ENCODE results near the gene RLF. TPM values are rescaled to one million over a fixed set of nuclear protein-coding genes. Genes with fewer than 3 reads are reported as not detected.

RLF gene
- polyA plus RNA-seq, 3 donors = 2.6 to 5.2 (median 4.0) TPM

- WGBS, 3 donors = 78 to 85% (median 83%) methylated on average over 3 of the region's 3 CpGs
- H3K27ac ChIP-seq (ENCODE audit: low read depth, low read length) = no peak overlapping the region
Measured at GRCh38 chr1:40221977-40222772, 61.0 kb downstream of the RLF start.

- 96 to 97% (median 97%) methylated on average over 5 to 6 of the region's 6 CpGs for WGBS, 3 donors
- H3K27ac ChIP-seq (ENCODE audit: low read depth, low read length) = no peak overlapping the region
Measured at GRCh38 chr1:40224040-40224439, 62.9 kb downstream of the RLF start.

GRCh38 chr1:40226192-40226591 lies 65.0 kb downstream of the RLF start:
- 73 to 97% (median 96%) methylated on average over 3 of the region's 3 CpGs for WGBS, 3 donors
- H3K27ac ChIP-seq (ENCODE audit: low read depth, low read length) = no peak overlapping the region

- WGBS, 3 donors = 87 to 92% (median 91%) methylated on average over 4 of the region's 4 CpGs
- no peak overlapping the region for H3K27ac ChIP-seq (ENCODE audit: low read depth, low read length)
Measured at GRCh38 chr1:40232444-40232843, 71.3 kb downstream of the RLF start.

GRCh38 chr1:40239626-40240025 lies 78.4 kb downstream of the RLF start:
- no peak overlapping the region for H3K27ac ChIP-seq (ENCODE audit: low read depth, low read length)
- WGBS, 3 donors = 74 to 97% (median 80%) methylated on average over 1 of the region's 1 CpG

GRCh38 chr1:40240390-40240789 lies 79.2 kb downstream of the RLF start:
- WGBS, 3 donors = 90 to 94% (median 94%) methylated on average over 2 of the region's 2 CpGs
- no peak overlapping the region for H3K27ac ChIP-seq (ENCODE audit: low read depth, low read length)

GRCh38 chr1:40241362-40241761 lies 80.2 kb downstream of the RLF start:
- WGBS, 3 donors = 72 to 100% (median 82%) methylated on average over 1 of the region's 1 CpG
- no peak overlapping the region for H3K27ac ChIP-seq (ENCODE audit: low read depth, low read length)

- H3K27ac ChIP-seq (ENCODE audit: low read depth, low read length) = no peak overlapping the region
- WGBS, 3 donors = 41 to 48% (median 43%) methylated on average over 2 of the region's 2 CpGs
Measured at GRCh38 chr1:40243351-40243750, 82.2 kb downstream of the RLF start.

- WGBS, 3 donors = 76 to 79% (median 76%) methylated on average over 4 of the region's 4 CpGs
- no peak overlapping the region for H3K27ac ChIP-seq (ENCODE audit: low read depth, low read length)
Measured at GRCh38 chr1:40244138-40244744, 83.1 kb downstream of the RLF start.

GRCh38 chr1:40245686-40246085 lies 84.5 kb downstream of the RLF start:
- no peak overlapping the region for H3K27ac ChIP-seq (ENCODE audit: low read depth, low read length)
- WGBS, 3 donors = 80 to 98% (median 97%) methylated on average over 3 of the region's 3 CpGs

- H3K27ac ChIP-seq (ENCODE audit: low read depth, low read length) = no peak within 1 kb of the TSS
- 20 to 82% (median 75%) methylated on average over 1 of the region's 1 CpG for WGBS, 3 donors
Measured at GRCh38 chr1:40247655-40248054, 86.5 kb downstream of the RLF start, which contains the start of gene TMCO2. Gene TMCO2, plus strand, starts transcription at chr1:40247937. Its CDS starts 57 bp downstream, at chr1:40247994.

GRCh38 chr1:40248412-40248811 lies 87.2 kb downstream of the RLF start:
- H3K27ac ChIP-seq (ENCODE audit: low read depth, low read length) = no peak overlapping the region

- H3K27ac ChIP-seq (ENCODE audit: low read depth, low read length) = no peak overlapping the region
- WGBS, 3 donors = 68 to 80% (median 78%) methylated on average over 4 of the region's 4 CpGs
Measured at GRCh38 chr1:40251456-40251855, 90.3 kb downstream of the RLF start.

GRCh38 chr1:40252601-40253000 lies 91.4 kb downstream of the RLF start:
- WGBS, 3 donors = 67 to 93% (median 93%) methylated on average over 2 of the region's 2 CpGs
- H3K27ac ChIP-seq (ENCODE audit: low read depth, low read length) = no peak overlapping the region

- H3K27ac ChIP-seq (ENCODE audit: low read depth, low read length) = no peak overlapping the region
Measured at GRCh38 chr1:40255231-40255630, 94.0 kb downstream of the RLF start.

- 57 to 74% (median 67%) methylated on average over 6 of the region's 6 CpGs for WGBS, 3 donors
- no peak overlapping the region for H3K27ac ChIP-seq (ENCODE audit: low read depth, low read length)
Measured at GRCh38 chr1:40256401-40257084, 95.4 kb downstream of the RLF start.

GRCh38 chr1:40257313-40257687 lies 96.1 kb downstream of the RLF start:
- H3K27ac ChIP-seq (ENCODE audit: low read depth, low read length) = peak overlapping the region; percentile 94
- WGBS, 3 donors = 0 to 1% (median 0%) methylated on average over 16 of the region's 16 CpGs

GRCh38 chr1:40257688-40258444 lies 96.7 kb downstream of the RLF start, which contains the start of gene ZMPSTE24:
Gene ZMPSTE24, plus strand, starts transcription at chr1:40258236. Its CDS starts 36 bp downstream, at chr1:40258272.
- WGBS, 3 donors = 0 to 1% (median 0%) methylated on average over 48 of the region's 48 CpGs

GRCh38 chr1:40258445-40258769 lies 97.2 kb downstream of the RLF start:
- WGBS, 3 donors = 0% methylated on average over 10 of the region's 10 CpGs
- H3K27ac ChIP-seq (ENCODE audit: low read depth, low read length) = no peak overlapping the region

More at GRCh38 chr1:40257688-40258444, 96.7 kb downstream of the RLF start, which contains the start of gene ZMPSTE24:
- H3K27ac ChIP-seq (ENCODE audit: low read depth, low read length) = peak within 1 kb of the TSS; percentile 94

Data from adipose tissue (tissue), 3 donors.